Natural killer cell (primary cell): Measurements from ENCODE around the gene GFPT2. TPM values are rescaled to one million over a fixed set of nuclear protein-coding genes. Genes with fewer than 3 reads are reported as not detected.

Experiments
- ATAC-seq, 3 donors: fragments of 150-1000 bp in 2 of 3; fragments of 200-7000 bp in 1 of 3; cut with Tn5 transposase; 1 replicate in 1 of 3; 2 replicates in 2 of 3; pipeline ENCODE4 v1.10.0; 2021; ENCODE audit warnings: mild to moderate bottlenecking in 2 of 3, moderate library complexity in 2 of 3
- DNase-seq, 2 donors: peaks; one replicate each; pipeline versions ENCODE4 v3.0.0 to v3.0.0-alpha.2; 2013 to 2021; ENCODE audit warnings: mixed read lengths in 1 of 2
- H3K27ac ChIP-seq: one replicate; pipeline ENCODE4 v1.5.1; 2013; ENCODE audit warnings: mild to moderate bottlenecking, low read length
- H3K27me3 ChIP-seq: one replicate; pipeline ENCODE4 v1.6.1; 2013; ENCODE audit warnings: low read length; ENCODE audit not compliant: control insufficient read depth, insufficient read depth
- H3K36me3 ChIP-seq: one replicate; pipeline ENCODE4 v1.6.1; 2013; ENCODE audit warnings: low read length; ENCODE audit not compliant: control insufficient read depth, insufficient read depth
- H3K4me1 ChIP-seq: one replicate; pipeline ENCODE4 v1.6.1; 2013; ENCODE audit warnings: low read length; ENCODE audit not compliant: control insufficient read depth, insufficient read depth
- H3K4me3 ChIP-seq: one replicate; pipeline ENCODE4 v1.5.1; 2013; ENCODE audit warnings: low read length
- H3K9me3 ChIP-seq: one replicate; pipeline ENCODE4 v1.6.1; 2013; ENCODE audit warnings: low read length; ENCODE audit not compliant: control insufficient read depth, insufficient read depth
- H3K27ac Mint-ChIP-seq, 2 donors: one replicate each; pipeline ENCODE4 v1.8.0; 2022; ENCODE audit warnings: mild to moderate bottlenecking in 2 of 2, mixed read lengths in 2 of 2, moderate library complexity in 1 of 2
- H3K27me3 Mint-ChIP-seq, 2 donors: one replicate each; pipeline ENCODE4 v1.8.0; 2022; ENCODE audit warnings: low read depth in 2 of 2, mixed read lengths in 2 of 2
- H3K36me3 Mint-ChIP-seq: one replicate; pipeline ENCODE4 v1.8.0; 2022; ENCODE audit warnings: mixed read lengths
- H3K4me1 Mint-ChIP-seq, 2 donors: one replicate each; pipeline ENCODE4 v1.8.0; 2022; ENCODE audit warnings: mixed read lengths in 2 of 2
- H3K4me3 Mint-ChIP-seq: one replicate; pipeline ENCODE4 v1.8.0; 2022; ENCODE audit warnings: mild to moderate bottlenecking, moderate library complexity, mixed read lengths
- H3K9me3 Mint-ChIP-seq, 2 donors: one replicate each; pipeline ENCODE4 v1.8.0; 2022; ENCODE audit warnings: mixed read lengths in 2 of 2
- WGBS: methylation state at CpG from one replicate; pipeline ENCODE4 v1.1.7; 2013; ENCODE audit warnings: missing lambda C conversion rate; ENCODE audit not compliant: insufficient coverage; 5-methylcytosine and 5-hydroxymethylcytosine counted together
- intact Hi-C: fragments of 100-400 bp; cut with micrococcal nuclease; formaldehyde crosslinking; loops from one replicate; pipeline ENCODE4 v1.14.2; 2022
- total RNA-seq, 4 donors: library from RNA; stranded (reverse); fragments of 120-200 nt in 1 of 4; gene quantifications; one replicate each; pipeline versions ENCODE4 v1.2.3 to v1.2.4, GENCODE V29; 2013 to 2022
- TF ChIP-seq, protein P1 (sequence below): fragments of 200-600 bp; IDR thresholded peaks from one replicate; pipeline ENCODE4 v1.8.0; 2022; ENCODE audit warnings: antibody characterized with exemption

The GFPT2 gene
- total RNA-seq, 3 donors from 2014 or later (not counting 1 experiment from before 2014, with no cell fraction given), result 0.56 to 0.86 TPM; not detected in 1

- no peaks in the 10 kb centered on the region for H3K27me3 ChIP-seq
- Mint-ChIP-seq H3K4me3 (no peak overlapping the region), H3K36me3 (no peaks in the 10 kb centered on the region), H3K9me3 (no peaks in the 10 kb centered on the region), H3K4me1 (peaks cover 10 to 14% of the 10 kb centered on the region in 2 donors), H3K27me3 (no peaks in the 10 kb centered on the region), H3K27ac (no peak overlapping the region)
- ATAC-seq (no peak), DNase-seq (no peak)
- H3K9me3 ChIP-seq, result no peaks in the 10 kb centered on the region
- peaks cover 21% of the 10 kb centered on the region for H3K4me1 ChIP-seq
- WGBS, result 95% methylated on average over 24 of the region's 24 CpGs
- TF ChIP-seq, protein P1, sequence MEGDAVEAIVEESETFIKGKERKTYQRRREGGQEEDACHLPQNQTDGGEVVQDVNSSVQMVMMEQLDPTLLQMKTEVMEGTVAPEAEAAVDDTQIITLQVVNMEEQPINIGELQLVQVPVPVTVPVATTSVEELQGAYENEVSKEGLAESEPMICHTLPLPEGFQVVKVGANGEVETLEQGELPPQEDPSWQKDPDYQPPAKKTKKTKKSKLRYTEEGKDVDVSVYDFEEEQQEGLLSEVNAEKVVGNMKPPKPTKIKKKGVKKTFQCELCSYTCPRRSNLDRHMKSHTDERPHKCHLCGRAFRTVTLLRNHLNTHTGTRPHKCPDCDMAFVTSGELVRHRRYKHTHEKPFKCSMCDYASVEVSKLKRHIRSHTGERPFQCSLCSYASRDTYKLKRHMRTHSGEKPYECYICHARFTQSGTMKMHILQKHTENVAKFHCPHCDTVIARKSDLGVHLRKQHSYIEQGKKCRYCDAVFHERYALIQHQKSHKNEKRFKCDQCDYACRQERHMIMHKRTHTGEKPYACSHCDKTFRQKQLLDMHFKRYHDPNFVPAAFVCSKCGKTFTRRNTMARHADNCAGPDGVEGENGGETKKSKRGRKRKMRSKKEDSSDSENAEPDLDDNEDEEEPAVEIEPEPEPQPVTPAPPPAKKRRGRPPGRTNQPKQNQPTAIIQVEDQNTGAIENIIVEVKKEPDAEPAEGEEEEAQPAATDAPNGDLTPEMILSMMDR, result no peak
- H3K4me3 ChIP-seq, result no peak overlapping the region
- intact Hi-C loops, result no loop called here
- no peaks in the 10 kb centered on the region for H3K36me3 ChIP-seq
- H3K27ac ChIP-seq, result no peak overlapping the region
Measured at GRCh38 chr5:180370861-180371641, 17.9 kb upstream of the GFPT2 start.

GRCh38 chr5:180367991-180368390 is 14.9 kb upstream of the GFPT2 start:
- H3K9me3 Mint-ChIP-seq, result no peaks in the 10 kb centered on the region
- no peak overlapping the region for H3K4me3 Mint-ChIP-seq
- no peak for DNase-seq

GRCh38 chr5:180367300-180367699 is 14.2 kb upstream of the GFPT2 start:
- Histone ChIP-seq H3K27ac (no peak overlapping the region), H3K9me3 (no peaks in the 10 kb centered on the region), H3K36me3 (no peaks in the 10 kb centered on the region), H3K4me3 (no peak overlapping the region), H3K27me3 (no peaks in the 10 kb centered on the region), H3K4me1 (peaks cover 21% of the 10 kb centered on the region)
- DNase-seq (peak in 1 of 2 donors; percentile 53), ATAC-seq (peak; percentile 71 to 87 (median 77))
- 24% methylated on average over 2 of the region's 8 CpGs for WGBS
- TF ChIP-seq, protein P1, result no peak
- H3K27me3 Mint-ChIP-seq, result peaks cover 0 to 9% of the 10 kb centered on the region in 2 donors
- H3K27ac Mint-ChIP-seq, result peak overlapping the region; percentile 75 to 83
- H3K4me3 Mint-ChIP-seq, result peak overlapping the region; percentile 26
- H3K36me3 Mint-ChIP-seq, result no peaks in the 10 kb centered on the region
- intact Hi-C loops, result no loop called here
- peaks cover 10 to 17% of the 10 kb centered on the region in 2 donors for H3K4me1 Mint-ChIP-seq
- no peaks in the 10 kb centered on the region for H3K9me3 Mint-ChIP-seq

More at GRCh38 chr5:180367991-180368390, 14.9 kb upstream of the GFPT2 start:
- Histone ChIP-seq H3K27me3 (no peaks in the 10 kb centered on the region), H3K4me3 (no peak overlapping the region), H3K9me3 (no peaks in the 10 kb centered on the region), H3K4me1 (peaks cover 21% of the 10 kb centered on the region), H3K36me3 (no peaks in the 10 kb centered on the region), H3K27ac (no peak overlapping the region)
- intact Hi-C loops, result no loop called here
- no peak for ATAC-seq
- Mint-ChIP-seq H3K4me1 (peaks cover 10 to 17% of the 10 kb centered on the region in 2 donors), H3K27me3 (peaks cover 0 to 9% of the 10 kb centered on the region in 2 donors), H3K27ac (no peak overlapping the region), H3K36me3 (no peaks in the 10 kb centered on the region)
- TF ChIP-seq, protein P1, result no peak
- 94% methylated on average over 4 of the region's 4 CpGs for WGBS
